DMS53 treated with DMSO at 0.1 percent for 48 hours (cell line): ENCODE measurements around the gene ALMS1.
"Not testable (repeated sequence)": the region's sequence is repeated elsewhere in the genome, so short reads cannot be mapped to it uniquely, and the experiment has no call there.

ENCODE experiments used
- DNase-seq: peaks from one replicate; lab custom pipeline; 2025; ENCODE audit not compliant: unreplicated experiment; lab: John Stamatoyannopoulos, UW

Gene ALMS1

GRCh38 chr2:73504850-73505249, 119.2 kb downstream of the ALMS1 start:
- not testable (repeated sequence) for DNase-seq

- not testable (repeated sequence) for DNase-seq
Measured at GRCh38 chr2:73510470-73510869, 124.8 kb downstream of the ALMS1 start.

GRCh38 chr2:73516033-73516432, 130.4 kb downstream of the ALMS1 start:
- no peak for DNase-seq

- DNase-seq: no peak
Measured at GRCh38 chr2:73528688-73529087, 143.1 kb downstream of the ALMS1 start.

- not testable (repeated sequence) for DNase-seq
Measured at GRCh38 chr2:73530773-73531172, 145.1 kb downstream of the ALMS1 start.

- no peak for DNase-seq
Measured at GRCh38 chr2:73532381-73532780, 146.7 kb downstream of the ALMS1 start.

GRCh38 chr2:73536133-73536840, 150.7 kb downstream of the ALMS1 start:
- no peak for DNase-seq

- DNase-seq: peak; percentile 18
Measured at GRCh38 chr2:73560875-73561274, 175.2 kb downstream of the ALMS1 start.

- DNase-seq: no peak
Measured at GRCh38 chr2:73561422-73561821, 175.8 kb downstream of the ALMS1 start.

- DNase-seq: no peak
Measured at GRCh38 chr2:73564986-73565385, 179.3 kb downstream of the ALMS1 start.

GRCh38 chr2:73566288-73566878, 180.7 kb downstream of the ALMS1 start:
- DNase-seq: no peak

GRCh38 chr2:73575261-73575660, 189.6 kb downstream of the ALMS1 start:
- DNase-seq: no peak

GRCh38 chr2:73582364-73582763, 196.7 kb downstream of the ALMS1 start:
- no peak for DNase-seq

GRCh38 chr2:73588177-73588576, 202.5 kb downstream of the ALMS1 start:
- DNase-seq: peak; percentile 28

GRCh38 chr2:73593680-73594079, 208.0 kb downstream of the ALMS1 start:
- no peak for DNase-seq

GRCh38 chr2:73594251-73594650, 208.6 kb downstream of the ALMS1 start:
- DNase-seq: no peak

- no peak for DNase-seq
Measured at GRCh38 chr2:73601780-73602179, 216.1 kb downstream of the ALMS1 start.

GRCh38 chr2:73603099-73603588, 217.5 kb downstream of the ALMS1 start:
- DNase-seq: not testable (repeated sequence)

- not testable (repeated sequence) for DNase-seq
Measured at GRCh38 chr2:73604589-73604988, 219.0 kb downstream of the ALMS1 start.

GRCh38 chr2:73610111-73610510, 224.5 kb downstream of the ALMS1 start:
- no peak for DNase-seq

- DNase-seq: no peak
Measured at GRCh38 chr2:73611193-73611592, 225.6 kb downstream of the ALMS1 start.

- DNase-seq: no peak
Measured at GRCh38 chr2:73611867-73612266, 226.2 kb downstream of the ALMS1 start.

- DNase-seq: no peak
Measured at GRCh38 chr2:73614105-73614504, 228.5 kb downstream of the ALMS1 start.
